OCI-LY1 (cell line): ENCODE data around the gene NPAS2.

Experiments used
- H2AFZ ChIP-seq: fragments of 200-600 bp; sonication (generic), shearing (Covaris generic); 2 replicates; pipeline ENCODE4 v1.6.0; 2014; ENCODE audit warnings: antibody characterized with exemption, mild to moderate bottlenecking, low read length
- H3F3A ChIP-seq: fragments of 200-600 bp; sonication (generic), shearing (Covaris generic); 2 replicates; pipeline ENCODE4 v1.6.0; 2014; ENCODE audit warnings: mild to moderate bottlenecking, antibody characterized with exemption, low read length, moderate library complexity; ENCODE audit not compliant: insufficient read depth
- H3K27ac ChIP-seq: fragments of 200-600 bp; sonication (generic); 2 replicates; pipeline ENCODE4 v1.5.1; 2014; ENCODE audit warnings: low read length, mixed run types, mild to moderate bottlenecking, low read depth; ENCODE audit not compliant: poor library complexity, severe bottlenecking
- H3K27me3 ChIP-seq: fragments of 200-600 bp; sonication (generic); 2 replicates; pipeline ENCODE4 v1.6.0; 2014; ENCODE audit warnings: antibody characterized with exemption, mild to moderate bottlenecking, low read length, moderate library complexity; ENCODE audit not compliant: insufficient read depth
- H3K36me3 ChIP-seq: fragments of 200-600 bp; sonication (generic); 2 replicates; pipeline ENCODE4 v1.6.1; 2014; ENCODE audit warnings: mild to moderate bottlenecking, antibody characterized with exemption, low read length, moderate library complexity, mixed read lengths; ENCODE audit not compliant: insufficient read depth
- H3K4me1 ChIP-seq: fragments of 200-600 bp; sonication (generic); 2 replicates; pipeline ENCODE4 v1.5.1; 2014; ENCODE audit warnings: mild to moderate bottlenecking, low read length, moderate library complexity; ENCODE audit not compliant: insufficient read depth, severe bottlenecking
- H3K4me2 ChIP-seq: fragments of 200-600 bp; sonication (generic), shearing (Covaris generic); 2 replicates; pipeline ENCODE4 v1.6.1; 2014; ENCODE audit warnings: low read length
- H3K4me3 ChIP-seq: fragments of 200-600 bp; sonication (generic); 2 replicates; pipeline ENCODE4 v1.5.1; 2014; ENCODE audit warnings: low read length, low read depth, mild to moderate bottlenecking, mixed read lengths; ENCODE audit not compliant: poor library complexity, severe bottlenecking
- H3K79me2 ChIP-seq: fragments of 200-600 bp; shearing (Covaris generic); 2 replicates; pipeline ENCODE4 v1.6.1; 2016; ENCODE audit warnings: mixed run types, low read length, mixed read lengths; ENCODE audit not compliant: insufficient read depth
- H3K9ac ChIP-seq: fragments of 200-600 bp; sonication (generic), shearing (Covaris generic); 2 replicates; pipeline ENCODE4 v1.6.1; 2014; ENCODE audit warnings: mild to moderate bottlenecking, low read length, mixed read lengths
- H3K9me2 ChIP-seq: fragments of 200-600 bp; sonication (generic), shearing (Covaris generic); 2 replicates; pipeline ENCODE4 v1.6.1; 2014; ENCODE audit warnings: low read depth, mild to moderate bottlenecking, low read length, mixed read lengths
- H3K9me3 ChIP-seq: fragments of 200-600 bp; shearing (Covaris generic); 2 replicates; pipeline ENCODE4 v1.6.1; 2014; ENCODE audit warnings: low read length, mixed read lengths
- H4K20me1 ChIP-seq: fragments of 200-600 bp; sonication (generic), shearing (Covaris generic); 2 replicates; pipeline ENCODE4 v1.6.0; 2016; ENCODE audit warnings: mild to moderate bottlenecking, low read length; ENCODE audit not compliant: insufficient read depth
- CTCF ChIP-seq: fragments of 200-600 bp; sonication (generic), shearing (Covaris generic); IDR thresholded peaks from 2 replicates; pipeline ENCODE4 v1.5.1; 2017; ENCODE audit warnings: mild to moderate bottlenecking, antibody characterized with exemption, low read length, moderate library complexity, mixed read lengths
- EZH2 ChIP-seq: fragments of 200-600 bp; sonication (generic), shearing (Covaris generic); IDR thresholded peaks from 2 replicates; pipeline ENCODE4 v1.8.0; 2017; ENCODE audit warnings: borderline replicate concordance, mixed run types, mild to moderate bottlenecking, antibody characterized with exemption, low read length, moderate library complexity, mixed read lengths

The NPAS2 gene

GRCh38 chr2:100807707-100808106 lies 12.2 kb upstream of the NPAS2 start:
- no peak overlapping the region for H3K4me3 ChIP-seq
- no peaks in the 10 kb centered on the region for H3K4me1 ChIP-seq
- no peak overlapping the region for H3K9ac ChIP-seq
- no peaks in the 10 kb centered on the region for H3K79me2 ChIP-seq
- no peak overlapping the region for H3K27ac ChIP-seq
- H3K27me3 ChIP-seq: peaks cover 4% of the 10 kb centered on the region; the same call in 1 of the 2 replicates
- H2AFZ ChIP-seq: no peak overlapping the region
- H3F3A ChIP-seq: no peaks in the 10 kb centered on the region
- H4K20me1 ChIP-seq: no peaks in the 10 kb centered on the region
- no peaks in the 10 kb centered on the region for H3K9me2 ChIP-seq
- no peak for TF ChIP-seq CTCF
- TF ChIP-seq EZH2: no peak
- no peaks in the 10 kb centered on the region for H3K36me3 ChIP-seq
- no peak overlapping the region for H3K4me2 ChIP-seq
- H3K9me3 ChIP-seq: no peaks in the 10 kb centered on the region

- no peak overlapping the region for H2AFZ ChIP-seq
- no peaks in the 10 kb centered on the region for H3K79me2 ChIP-seq
- H3K9me3 ChIP-seq: no peaks in the 10 kb centered on the region
- peaks cover 4% of the 10 kb centered on the region; the same call in 1 of the 2 replicates for H3K27me3 ChIP-seq
- no peaks in the 10 kb centered on the region for H3K4me1 ChIP-seq
- TF ChIP-seq EZH2 (no peak), CTCF (no peak)
- no peak overlapping the region for H3K4me3 ChIP-seq
- no peak overlapping the region for H3K4me2 ChIP-seq
- H3K27ac ChIP-seq: no peak overlapping the region
- H3K36me3 ChIP-seq: no peaks in the 10 kb centered on the region
- no peaks in the 10 kb centered on the region for H3K9me2 ChIP-seq
- no peaks in the 10 kb centered on the region for H4K20me1 ChIP-seq
- H3F3A ChIP-seq: no peaks in the 10 kb centered on the region
- no peak overlapping the region for H3K9ac ChIP-seq
These were observed 11.4 kb upstream of the NPAS2 start for GRCh38 chr2:100808582-100808981.

GRCh38 chr2:100809506-100809905 lies 10.4 kb upstream of the NPAS2 start:
- Histone ChIP-seq H3K4me3 (no peak overlapping the region), H3K4me1 (no peaks in the 10 kb centered on the region), H3K9me2 (no peaks in the 10 kb centered on the region), H2AFZ (no peak overlapping the region), H4K20me1 (no peaks in the 10 kb centered on the region), H3K9ac (no peak overlapping the region), H3K36me3 (no peaks in the 10 kb centered on the region), H3K4me2 (no peak overlapping the region), H3K27me3 (peaks cover 4% of the 10 kb centered on the region; the same call in 1 of the 2 replicates), H3K79me2 (no peaks in the 10 kb centered on the region), H3K27ac (no peak overlapping the region), H3K9me3 (no peaks in the 10 kb centered on the region), H3F3A (no peaks in the 10 kb centered on the region)
- TF ChIP-seq EZH2 (no peak), CTCF (no peak)
